H9 (cell line): ENCODE measurements around the gene CCDC86. TPM values are rescaled to one million over a fixed set of nuclear protein-coding genes. Genes with fewer than 3 reads are reported as not detected.
A peak's percentile ranks its signal among the peaks of the same experiment; 100 is the strongest.

ENCODE experiments used
- DNase-seq: peaks from one replicate; pipeline ENCODE4 v3.0.0-alpha.2; 2017
- H2AFZ ChIP-seq: one replicate; pipeline ENCODE4 v1.6.1; 2013; ENCODE audit warnings: mild to moderate bottlenecking, low read length, control low read depth, moderate library complexity
- H2AK5ac ChIP-seq: 2 replicates; pipeline ENCODE4 v1.6.1; 2013; ENCODE audit warnings: low read length, control low read depth, mixed read lengths; ENCODE audit not compliant: insufficient read length
- H2BK120ac ChIP-seq: one replicate; pipeline ENCODE4 v1.6.1; 2013; ENCODE audit warnings: low read depth, mild to moderate bottlenecking, low read length, control low read depth, inconsistent platforms; ENCODE audit not compliant: poor library complexity, severe bottlenecking
- H2BK12ac ChIP-seq: 2 replicates; pipeline ENCODE4 v1.6.1; 2013; ENCODE audit warnings: low read length, control low read depth, mixed read lengths, low read depth; ENCODE audit not compliant: insufficient read length
- H2BK15ac ChIP-seq: 2 replicates; pipeline ENCODE4 v1.6.1; 2013; ENCODE audit warnings: low read depth, low read length, control low read depth
- H2BK20ac ChIP-seq: one replicate; pipeline ENCODE4 v1.6.1; 2013; ENCODE audit warnings: low read depth, mild to moderate bottlenecking, low read length, control low read depth, inconsistent platforms; ENCODE audit not compliant: poor library complexity, severe bottlenecking
- H2BK5ac ChIP-seq: 2 replicates; pipeline ENCODE4 v1.6.1; 2013; ENCODE audit warnings: low read length, control low read depth, mixed read lengths; ENCODE audit not compliant: insufficient read length
- H3K14ac ChIP-seq: 2 replicates; pipeline ENCODE4 v1.6.1; 2013; ENCODE audit warnings: low read length, control low read depth; ENCODE audit not compliant: insufficient read depth
- H3K18ac ChIP-seq: 2 replicates; pipeline ENCODE4 v1.6.1; 2013; ENCODE audit warnings: low read depth, mild to moderate bottlenecking, mixed read lengths, low read length, control low read depth; ENCODE audit not compliant: insufficient read length
- H3K23ac ChIP-seq: 2 replicates; pipeline ENCODE4 v1.6.1; 2013; ENCODE audit warnings: low read length, control low read depth, mixed read lengths, low read depth; ENCODE audit not compliant: insufficient read length
- H3K23me2 ChIP-seq: 2 replicates; pipeline ENCODE4 v1.6.1; 2013; ENCODE audit warnings: low read depth, mild to moderate bottlenecking, mixed read lengths, low read length, control low read depth; ENCODE audit not compliant: insufficient read length, poor library complexity, severe bottlenecking
- H3K27ac ChIP-seq: 2 replicates; pipeline ENCODE4 v1.5.1; 2013; ENCODE audit warnings: low read length, control low read depth, mixed read lengths, low read depth; ENCODE audit not compliant: insufficient read length
- H3K27me3 ChIP-seq: 2 replicates; pipeline ENCODE4 v1.6.1; 2013; ENCODE audit warnings: low read length, control low read depth, inconsistent platforms; ENCODE audit not compliant: insufficient read depth
- H3K4ac ChIP-seq: 2 replicates; pipeline ENCODE4 v1.6.1; 2013; ENCODE audit warnings: low read depth, mild to moderate bottlenecking, control low read depth, inconsistent platforms, low read length, moderate library complexity
- H3K4me1 ChIP-seq: 2 replicates; pipeline ENCODE4 v1.6.1; 2013; ENCODE audit warnings: low read length, control low read depth, inconsistent platforms; ENCODE audit not compliant: insufficient read depth
- H3K4me2 ChIP-seq: 2 replicates; pipeline ENCODE4 v1.6.1; 2013; ENCODE audit warnings: low read length, control low read depth, mixed read lengths; ENCODE audit not compliant: insufficient read length, insufficient read depth
- H3K56ac ChIP-seq: 2 replicates; pipeline ENCODE4 v1.6.1; 2013; ENCODE audit warnings: low read depth, mild to moderate bottlenecking, mixed read lengths, low read length, control low read depth; ENCODE audit not compliant: insufficient read length
- H3K79me1 ChIP-seq: 2 replicates; pipeline ENCODE4 v1.6.1; 2013; ENCODE audit warnings: low read depth, mild to moderate bottlenecking, moderate library complexity, low read length, control low read depth, inconsistent platforms; ENCODE audit not compliant: insufficient read depth, poor library complexity, severe bottlenecking
- H3K79me2 ChIP-seq: 2 replicates; pipeline ENCODE4 v1.6.1; 2013; ENCODE audit warnings: low read length, control low read depth, inconsistent platforms; ENCODE audit not compliant: insufficient read depth
- H3K9ac ChIP-seq: 2 replicates; pipeline ENCODE4 v1.6.1; 2013; ENCODE audit warnings: low read length, control low read depth, mixed read lengths; ENCODE audit not compliant: insufficient read length; ENCODE audit errors: extremely low read depth
- H3K9me3 ChIP-seq: one replicate; pipeline ENCODE4 v1.6.1; 2013; ENCODE audit warnings: low read depth, low read length, inconsistent platforms; ENCODE audit not compliant: control insufficient read depth
- H3T11ph ChIP-seq: one replicate; pipeline ENCODE4 v1.6.1; 2013; ENCODE audit warnings: mild to moderate bottlenecking, low read length, control low read depth, inconsistent platforms
- H4K20me1 ChIP-seq: one replicate; pipeline ENCODE4 v1.6.1; 2013; ENCODE audit not compliant: control insufficient read depth, insufficient read length, insufficient read depth
- H4K5ac ChIP-seq: 2 replicates; pipeline ENCODE4 v1.6.1; 2013; ENCODE audit warnings: low read depth, mild to moderate bottlenecking, mixed read lengths, low read length, control low read depth; ENCODE audit not compliant: insufficient read length
- H4K8ac ChIP-seq: replicated peaks from 2 replicates; pipeline ENCODE4 v1.6.1; 2013; ENCODE audit warnings: low read length, control low read depth, mixed read lengths, low read depth; ENCODE audit not compliant: insufficient read length
- H4K91ac ChIP-seq: 2 replicates; pipeline ENCODE4 v1.6.1; 2013; ENCODE audit warnings: low read depth, mild to moderate bottlenecking, moderate library complexity, mixed read lengths, low read length, control low read depth; ENCODE audit not compliant: insufficient read length
- H3K27ac Mint-ChIP-seq, 3 experiments: 2 replicates in 2 of 3; 3 replicates in 1 of 3; pipeline ENCODE4 v1.8.0; 2020 to 2021; ENCODE audit warnings: mixed read lengths in 3 of 3, mild to moderate bottlenecking in 1 of 3, moderate library complexity in 1 of 3
- H3K27me3 Mint-ChIP-seq: 2 replicates; pipeline ENCODE4 v1.8.0; 2021; ENCODE audit warnings: low read depth, mild to moderate bottlenecking, moderate library complexity, mixed read lengths
- H3K36me3 Mint-ChIP-seq, 3 experiments: 2 replicates in 2 of 3; 3 replicates in 1 of 3; pipeline ENCODE4 v1.8.0; 2020 to 2021; ENCODE audit warnings: low read depth in 3 of 3, mixed read lengths in 3 of 3; ENCODE audit not compliant: insufficient read depth in 1 of 3
- H3K4me1 Mint-ChIP-seq, 2 experiments: 2 replicates each; pipeline ENCODE4 v1.8.0; 2020; ENCODE audit warnings: mixed read lengths in 2 of 2
- H3K4me3 Mint-ChIP-seq, 2 experiments: 2 replicates in 1 of 2; 3 replicates in 1 of 2; pipeline ENCODE4 v1.8.0; 2020 to 2021; ENCODE audit warnings: mild to moderate bottlenecking in 2 of 2, mixed read lengths in 2 of 2, moderate library complexity in 1 of 2
- H3K9me3 Mint-ChIP-seq, 2 experiments: 2 replicates in 1 of 2; 3 replicates in 1 of 2; pipeline ENCODE4 v1.8.0; 2020; ENCODE audit warnings: mild to moderate bottlenecking in 2 of 2, mixed read lengths in 2 of 2, moderate library complexity in 1 of 2
- WGBS: extraction: QIAGEN DNeasy Blood & Tissue Kit; methylation state at CpG from one replicate; pipeline ENCODE4 v1.1.7; 2013; ENCODE audit warnings: missing lambda C conversion rate, low lambda C conversion rate, mixed read lengths; ENCODE audit not compliant: insufficient read length; ENCODE audit errors: extremely low coverage; 5-methylcytosine and 5-hydroxymethylcytosine counted together
- total RNA-seq: library from RNA; stranded (reverse); gene quantifications from 2 replicates; pipeline ENCODE4 v1.2.1, GENCODE V29; 2021
- TF ChIP-seq, protein P1 (sequence below): fragments of 200-600 bp; sonication (generic); conservative IDR thresholded peaks from 3 replicates; pipeline ENCODE4 v1.8.0; 2021; ENCODE audit warnings: antibody characterized with exemption, mild to moderate bottlenecking

The CCDC86 gene
- total RNA-seq, 1 experiment from 2014 or later = 82.3 TPM

DNA sequence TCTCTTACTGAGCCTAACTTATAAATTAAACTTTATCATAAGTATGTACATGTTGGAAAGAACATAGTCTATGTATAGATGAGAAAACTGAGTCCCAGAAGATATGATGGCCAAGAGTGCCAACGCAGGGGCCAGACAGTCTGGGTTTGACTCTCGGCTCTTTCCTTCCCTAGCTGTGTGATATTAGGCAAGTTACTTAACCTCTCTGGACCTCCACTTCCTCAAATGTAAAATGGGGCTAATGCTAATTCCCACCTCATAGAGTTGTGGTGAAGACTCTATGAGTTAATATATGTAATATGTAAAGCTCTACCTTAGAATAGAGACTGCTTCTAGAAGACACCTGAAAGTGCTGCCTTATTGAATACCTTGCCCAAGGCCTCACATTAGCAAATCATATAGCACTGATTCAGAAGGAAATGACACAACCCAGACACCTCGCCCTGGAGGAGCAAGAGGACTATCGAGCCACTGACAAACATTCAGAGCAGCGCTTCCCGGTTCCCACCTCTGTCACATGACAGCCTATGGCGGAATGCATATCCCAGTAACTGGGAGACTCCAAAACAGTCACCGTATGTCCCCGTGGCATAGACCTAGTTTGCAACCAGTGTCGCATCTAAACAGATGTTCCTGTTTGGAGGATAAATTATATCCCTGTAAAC, 11.3 kb upstream of the CCDC86 start:
- H3K4ac ChIP-seq = no peak overlapping the region
- TF ChIP-seq, protein P1, sequence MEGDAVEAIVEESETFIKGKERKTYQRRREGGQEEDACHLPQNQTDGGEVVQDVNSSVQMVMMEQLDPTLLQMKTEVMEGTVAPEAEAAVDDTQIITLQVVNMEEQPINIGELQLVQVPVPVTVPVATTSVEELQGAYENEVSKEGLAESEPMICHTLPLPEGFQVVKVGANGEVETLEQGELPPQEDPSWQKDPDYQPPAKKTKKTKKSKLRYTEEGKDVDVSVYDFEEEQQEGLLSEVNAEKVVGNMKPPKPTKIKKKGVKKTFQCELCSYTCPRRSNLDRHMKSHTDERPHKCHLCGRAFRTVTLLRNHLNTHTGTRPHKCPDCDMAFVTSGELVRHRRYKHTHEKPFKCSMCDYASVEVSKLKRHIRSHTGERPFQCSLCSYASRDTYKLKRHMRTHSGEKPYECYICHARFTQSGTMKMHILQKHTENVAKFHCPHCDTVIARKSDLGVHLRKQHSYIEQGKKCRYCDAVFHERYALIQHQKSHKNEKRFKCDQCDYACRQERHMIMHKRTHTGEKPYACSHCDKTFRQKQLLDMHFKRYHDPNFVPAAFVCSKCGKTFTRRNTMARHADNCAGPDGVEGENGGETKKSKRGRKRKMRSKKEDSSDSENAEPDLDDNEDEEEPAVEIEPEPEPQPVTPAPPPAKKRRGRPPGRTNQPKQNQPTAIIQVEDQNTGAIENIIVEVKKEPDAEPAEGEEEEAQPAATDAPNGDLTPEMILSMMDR = no peak
- no peak overlapping the region for H2BK12ac ChIP-seq
- H4K5ac ChIP-seq = no peak overlapping the region
- H3K4me3 Mint-ChIP-seq = peak overlapping the region in 1 of 2 experiments; percentile 8; a peak in 1 of 5 replicates
- no peak overlapping the region for H2BK20ac ChIP-seq
- H3K27ac Mint-ChIP-seq = no peak overlapping the region
- H3K79me1 ChIP-seq = no peaks in the 10 kb centered on the region
- no peaks in the 10 kb centered on the region for H3K4me1 ChIP-seq
- H3K18ac ChIP-seq = no peak overlapping the region
- no peak overlapping the region for H3T11ph ChIP-seq
- H3K4me1 Mint-ChIP-seq = peaks cover 0 to 3% of the 10 kb centered on the region in 2 experiments; a peak in 1 of 4 replicates
- no peak overlapping the region for H3K27ac ChIP-seq
- no peak overlapping the region for H3K4me2 ChIP-seq
- H2BK15ac ChIP-seq = no peak overlapping the region
- no peaks in the 10 kb centered on the region for H3K79me2 ChIP-seq
- H3K27me3 Mint-ChIP-seq = peaks cover 12% of the 10 kb centered on the region
- no peak overlapping the region for H2AFZ ChIP-seq
- H2BK120ac ChIP-seq = no peak overlapping the region
- DNase-seq = no peak
- no CpG with 5 or more reads among the region's 10 CpGs for WGBS
- no peak overlapping the region for H3K23ac ChIP-seq
- no peak overlapping the region for H3K56ac ChIP-seq
- no peaks in the 10 kb centered on the region for H3K23me2 ChIP-seq
- H3K9me3 ChIP-seq = no peaks in the 10 kb centered on the region
- H3K9me3 Mint-ChIP-seq = no peaks in the 10 kb centered on the region
- H2BK5ac ChIP-seq = no peak overlapping the region
- no peak overlapping the region for H3K9ac ChIP-seq
- H2AK5ac ChIP-seq = no peak overlapping the region
- H3K27me3 ChIP-seq = no peaks in the 10 kb centered on the region
- no peaks in the 10 kb centered on the region for H4K20me1 ChIP-seq
- H3K36me3 Mint-ChIP-seq = no peaks in the 10 kb centered on the region
- H4K91ac ChIP-seq = no peak overlapping the region
- no peak overlapping the region for H3K14ac ChIP-seq
- H4K8ac ChIP-seq = no peak overlapping the region
